PC-3 (cell line): ENCODE data around the gene ST3GAL3. TPM values are rescaled to one million over a fixed set of nuclear protein-coding genes. Genes with fewer than 3 reads are reported as not detected.

ENCODE experiments used
- ATAC-seq: fragments of 200-7000 bp; cut with Tn5 transposase; 2 replicates; pipeline ENCODE4 v1.9.1; 2020; ENCODE audit warnings: mild to moderate bottlenecking, moderate library complexity
- BruUV-seq: library from RNA; stranded (reverse); fragments of 400-500 nt; replicated peaks from 2 replicates; lab custom pipeline; 2021; lab: Mats Ljungman, UMichigan
- CTCF ChIA-PET: fragments of 300-600 bp; sonication (Branson Sonifier 250); formaldehyde crosslinking; loops from one replicate; lab custom pipeline; 2022; ENCODE audit warnings: antibody characterized with exemption; lab: Charles Lee
- POLR2A ChIA-PET: fragments of 300-600 bp; sonication (Branson Sonifier 250); formaldehyde crosslinking; loops from one replicate; lab custom pipeline; 2022; ENCODE audit warnings: antibody characterized with exemption; ENCODE audit not compliant: unreplicated experiment; lab: Charles Lee
- DNase-seq: peaks from one replicate; pipeline ENCODE4 v3.0.0-alpha.2; 2015
- H2AFZ ChIP-seq: fragments of 300-600 bp; sonication (generic); 2 replicates; pipeline ENCODE4 v1.6.0; 2016; ENCODE audit warnings: antibody characterized with exemption, low read length
- H3F3A ChIP-seq: fragments of 300-600 bp; sonication (generic); one replicate; pipeline ENCODE4 v1.6.0; 2017; ENCODE audit warnings: antibody characterized with exemption, low read length, control low read depth, mild to moderate bottlenecking; ENCODE audit not compliant: unreplicated experiment
- H3K27ac ChIP-seq: fragments of 300-600 bp; sonication (generic); 2 replicates; pipeline ENCODE4 v1.5.1; 2016; ENCODE audit warnings: mild to moderate bottlenecking, low read length
- H3K27me3 ChIP-seq: fragments of 300-600 bp; sonication (generic); 2 replicates; pipeline ENCODE4 v1.6.1; 2016; ENCODE audit warnings: low read length, mixed read lengths
- H3K36me3 ChIP-seq: fragments of 300-600 bp; sonication (generic); 2 replicates; pipeline ENCODE4 v1.6.1; 2016; ENCODE audit warnings: low read depth, mixed run types, low read length, mixed read lengths
- H3K4me1 ChIP-seq: fragments of 300-600 bp; sonication (generic); 2 replicates; pipeline ENCODE4 v1.5.1; 2016; ENCODE audit warnings: low read length; ENCODE audit not compliant: insufficient read depth
- H3K4me2 ChIP-seq: fragments of 300-600 bp; sonication (generic); 2 replicates; pipeline ENCODE4 v1.6.0; 2016; ENCODE audit warnings: low read length
- H3K4me3 ChIP-seq: fragments of 300-600 bp; sonication (generic); 2 replicates; pipeline ENCODE4 v1.5.1; 2016; ENCODE audit warnings: mild to moderate bottlenecking, low read length, mixed read lengths
- H3K79me2 ChIP-seq: fragments of 300-600 bp; sonication (generic); 2 replicates; pipeline ENCODE4 v1.6.1; 2017; ENCODE audit warnings: low read length, mixed read lengths
- H3K9ac ChIP-seq: fragments of 300-600 bp; sonication (generic); 2 replicates; pipeline ENCODE4 v1.6.0; 2016; ENCODE audit warnings: mild to moderate bottlenecking, low read length
- H3K9me2 ChIP-seq: fragments of 300-600 bp; sonication (generic); replicated peaks from 2 replicates; pipeline ENCODE4 v1.6.1; 2016; ENCODE audit warnings: mixed run types, low read length, mixed read lengths
- H3K9me3 ChIP-seq: fragments of 300-600 bp; sonication (generic); 2 replicates; pipeline ENCODE4 v1.6.1; 2016; ENCODE audit warnings: low read length, mixed read lengths
- H4K20me1 ChIP-seq: fragments of 300-600 bp; sonication (generic); 2 replicates; pipeline ENCODE4 v1.6.1; 2016; ENCODE audit warnings: low read length, mixed read lengths
- CTCF ChIP-seq: fragments of 300-600 bp; sonication (generic); conservative IDR thresholded peaks from 2 replicates; pipeline ENCODE4 v1.5.1; 2017; ENCODE audit warnings: antibody characterized with exemption, low read depth, mild to moderate bottlenecking, low read length
- EZH2 ChIP-seq: fragments of 300-600 bp; sonication (generic); IDR thresholded peaks from one replicate; pipeline ENCODE4 v1.6.1; 2017; ENCODE audit warnings: antibody characterized with exemption, mild to moderate bottlenecking, low read length; ENCODE audit not compliant: unreplicated experiment
- EZH2phosphoT487 ChIP-seq: fragments of 300-600 bp; sonication (generic); IDR thresholded peaks from 2 replicates; pipeline ENCODE4 v1.6.1; 2018; ENCODE audit warnings: mild to moderate bottlenecking, antibody characterized with exemption, low read length, borderline replicate concordance
- intact Hi-C: fragments of 100-400 bp; cut with micrococcal nuclease; formaldehyde crosslinking; loops from 2 replicates; pipeline ENCODE4 v1.9.0; 2023
- total RNA-seq: library from RNA; depleted of rRNA; stranded (reverse); fragments of >200 nt; gene quantifications from 2 replicates; pipeline ENCODE4 v1.2.3, GENCODE V29; 2014

ST3GAL3 gene
- total RNA-seq, 1 experiment from 2014 or later = 9.0 TPM

GRCh38 chr1:43961692-43962091 lies 254.4 kb downstream of the ST3GAL3 start:
- Histone ChIP-seq H3K9me3 (no peaks in the 10 kb centered on the region), H3K27me3 (no peaks in the 10 kb centered on the region), H3K36me3 (peaks cover 8% of the 10 kb centered on the region; the same call in 1 of the 2 replicates), H3K9ac (no peak overlapping the region), H3K79me2 (no peaks in the 10 kb centered on the region), H3K4me1 (no peaks in the 10 kb centered on the region), H4K20me1 (no peaks in the 10 kb centered on the region), H3K4me2 (no peak overlapping the region), H3K27ac (no peak overlapping the region), H2AFZ (no peak overlapping the region), H3F3A (no peaks in the 10 kb centered on the region), H3K9me2 (no peaks in the 10 kb centered on the region), H3K4me3 (no peak overlapping the region)
- intact Hi-C loops = no loop called here
- ATAC-seq (no peak), DNase-seq (no peak)
- BruUV-seq = no TSS peak
- no peak for TF ChIP-seq CTCF
- TF ChIP-seq EZH2phosphoT487 = no peak
- TF ChIP-seq EZH2 = no peak
- CTCF ChIA-PET = no interaction called here
- POLR2A ChIA-PET = no interaction called here

- Histone ChIP-seq H3K27me3 (no peaks in the 10 kb centered on the region), H2AFZ (no peak overlapping the region), H3K9me2 (no peaks in the 10 kb centered on the region), H3K4me1 (no peaks in the 10 kb centered on the region), H3F3A (no peaks in the 10 kb centered on the region), H4K20me1 (no peaks in the 10 kb centered on the region), H3K79me2 (no peaks in the 10 kb centered on the region), H3K4me3 (no peak overlapping the region), H3K36me3 (peaks cover 7% of the 10 kb centered on the region; the same call in 1 of the 2 replicates), H3K4me2 (no peak overlapping the region), H3K27ac (no peak overlapping the region), H3K9me3 (no peaks in the 10 kb centered on the region), H3K9ac (no peak overlapping the region)
- POLR2A ChIA-PET = no interaction called here
- no peak for DNase-seq
- intact Hi-C loops = no loop called here
- TF ChIP-seq CTCF (no peak), EZH2 (no peak), EZH2phosphoT487 (no peak)
- BruUV-seq = no TSS peak
- no peak for ATAC-seq
- CTCF ChIA-PET = no interaction called here
These were observed 255.0 kb downstream of the ST3GAL3 start for GRCh38 chr1:43962324-43962723.

GRCh38 chr1:43963006-43963405 lies 255.7 kb downstream of the ST3GAL3 start:
- intact Hi-C loops = no loop called here
- TF ChIP-seq CTCF (no peak), EZH2 (no peak), EZH2phosphoT487 (no peak)
- no peaks in the 10 kb centered on the region for H3F3A ChIP-seq
- no peak overlapping the region for H2AFZ ChIP-seq
- H4K20me1 ChIP-seq = no peaks in the 10 kb centered on the region
- POLR2A ChIA-PET = no interaction called here
- H3K4me2 ChIP-seq = no peak overlapping the region
- no peaks in the 10 kb centered on the region for H3K9me2 ChIP-seq
- H3K27me3 ChIP-seq = no peaks in the 10 kb centered on the region
- no peak overlapping the region for H3K4me3 ChIP-seq
- peaks cover 7% of the 10 kb centered on the region for H3K36me3 ChIP-seq
- ATAC-seq (no peak), DNase-seq (no peak)
- no peak overlapping the region for H3K27ac ChIP-seq
- no peaks in the 10 kb centered on the region for H3K4me1 ChIP-seq
- no peak overlapping the region for H3K9ac ChIP-seq
- no TSS peak for BruUV-seq
- no peaks in the 10 kb centered on the region for H3K9me3 ChIP-seq
- CTCF ChIA-PET = no interaction called here
- no peaks in the 10 kb centered on the region for H3K79me2 ChIP-seq
